Measurements from ENCODE around the gene TM4SF20. TPM values are rescaled to one million over a fixed set of nuclear protein-coding genes. Genes with fewer than 3 reads are reported as not detected.

Gene TM4SF20
- total and polyA plus RNA-seq, 3 experiments from 2014 or later: not detected

DNA sequence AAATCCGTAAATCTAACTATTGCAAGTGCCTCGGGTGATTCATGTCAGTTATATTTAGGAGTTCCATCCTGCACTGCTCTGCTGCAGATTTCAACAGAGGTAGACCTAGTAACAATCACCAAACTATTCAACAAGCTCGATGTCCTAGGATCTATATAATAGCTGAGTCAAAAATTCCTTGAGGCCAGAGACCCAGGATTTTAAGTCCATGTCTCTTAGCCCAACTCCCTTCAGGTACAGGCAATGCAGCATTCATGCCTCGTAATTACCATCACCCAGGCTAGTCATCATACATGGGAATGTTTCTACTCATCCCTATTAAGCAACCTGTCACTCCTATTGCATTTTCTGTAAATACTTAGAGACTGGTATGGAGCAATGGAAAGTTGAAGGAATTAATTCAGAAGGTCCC, 729 bp downstream of the TM4SF20 start:
- H3K27ac ChIP-seq (ENCODE audit: low read depth, low read length): no peak overlapping the region
- peaks cover 1 to 40% of the 10 kb centered on the region in 2 donors for H3K27me3 Mint-ChIP-seq
- no peaks in the 10 kb centered on the region for H3K9me3 ChIP-seq (ENCODE audit: low read length)
- no peak overlapping the region for H3K4me3 ChIP-seq (ENCODE audit: low read length)
- no peaks in the 10 kb centered on the region for H3K4me1 ChIP-seq (ENCODE audit: insufficient read depth, low read length)
- peaks cover 3 to 7% (median 6%) of the 10 kb centered on the region in 3 donors for H3K4me1 Mint-ChIP-seq
- H3K36me3 ChIP-seq (ENCODE audit: insufficient read depth, low read length): no peaks in the 10 kb centered on the region
- DNase-seq: no peak
- H3K9me3 Mint-ChIP-seq: no peaks in the 10 kb centered on the region
- H3K27me3 ChIP-seq (ENCODE audit: insufficient read depth, low read length, poor library complexity, severe bottlenecking): no peaks in the 10 kb centered on the region
- no peaks in the 10 kb centered on the region for H3K36me3 Mint-ChIP-seq
- no peak overlapping the region for H3K27ac Mint-ChIP-seq
- ChIA-PET POLR2A (no interaction called here), CTCF (no interaction called here)
- no peak overlapping the region for H3K4me3 Mint-ChIP-seq

DNA sequence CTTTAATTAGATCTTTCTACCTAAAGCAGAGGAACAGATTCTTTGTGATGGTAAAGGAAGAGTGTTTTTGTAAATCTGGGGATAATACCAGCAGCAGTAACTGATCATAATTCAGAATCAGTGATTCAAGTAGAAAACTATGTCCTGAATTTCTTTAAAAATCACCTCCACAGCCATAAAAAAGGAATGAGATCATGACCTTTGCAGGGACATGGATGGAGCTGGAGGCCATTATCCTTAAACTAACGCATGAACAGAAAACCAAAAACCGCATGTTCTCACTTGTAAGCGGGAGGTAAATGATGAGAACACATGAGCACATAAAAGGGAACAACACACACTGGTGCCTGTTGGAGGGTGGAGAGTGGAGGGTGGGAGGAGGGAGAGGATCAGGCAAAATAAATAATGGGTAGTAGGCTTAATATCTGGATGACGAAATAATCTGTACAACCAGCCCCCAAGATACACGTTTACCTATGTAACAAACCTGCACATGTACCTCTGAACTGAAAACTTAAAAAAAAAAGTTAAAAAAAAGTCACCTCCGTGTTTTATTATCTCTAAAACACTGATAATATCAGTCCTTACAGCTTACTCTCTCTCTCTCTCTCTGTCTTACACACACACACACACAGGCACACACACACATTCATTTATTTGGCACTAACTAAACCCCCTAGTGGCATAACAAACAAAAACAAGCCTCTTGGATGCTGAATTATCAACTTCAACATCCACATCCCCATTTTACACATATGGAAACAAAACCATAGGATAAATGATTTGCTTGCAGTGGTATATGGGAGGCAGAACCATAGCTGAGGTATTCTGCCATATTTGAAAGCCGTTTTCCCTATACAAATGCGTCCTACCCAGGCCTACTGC, 1.4 kb downstream of the TM4SF20 start:
- peaks cover 1 to 44% of the 10 kb centered on the region in 2 donors for H3K27me3 Mint-ChIP-seq
- CTCF ChIA-PET: no interaction called here

DNA sequence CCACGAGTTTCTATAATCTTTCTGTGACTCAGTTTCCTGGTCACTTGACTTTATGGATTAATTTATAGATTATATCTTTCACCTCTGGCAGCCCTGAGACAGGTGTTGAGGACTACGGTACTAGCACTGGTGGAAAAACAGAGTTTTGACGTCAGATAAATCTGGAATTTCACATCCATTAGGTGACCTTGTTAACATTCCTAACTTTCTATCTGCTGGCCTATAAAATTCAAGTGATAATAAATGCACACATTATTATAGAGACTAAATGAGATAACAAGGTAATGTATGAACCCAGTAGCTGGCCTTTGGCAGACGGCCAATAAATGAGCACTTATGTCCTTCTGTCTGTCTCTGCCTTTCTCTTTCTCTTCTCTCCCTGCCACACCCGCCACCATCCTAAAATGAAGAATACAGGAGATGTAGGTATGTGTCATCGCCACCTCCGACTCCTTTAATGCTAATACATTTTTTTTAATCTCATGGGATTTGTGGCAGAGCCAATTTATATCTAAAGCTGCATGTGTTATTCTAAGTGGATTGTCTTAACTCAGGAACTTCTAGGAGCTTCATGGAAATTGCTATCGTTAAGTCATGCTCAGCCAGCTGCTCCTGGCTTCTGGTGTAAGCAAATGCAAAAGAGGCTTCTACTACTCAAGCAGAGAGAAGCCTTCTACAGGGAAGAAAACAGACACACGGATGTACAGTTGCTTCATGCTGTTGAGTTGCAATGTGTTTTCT, 2.3 kb downstream of the TM4SF20 start:
- CTCF ChIA-PET: no interaction called here
- Histone ChIP-seq H3K4me3 (ENCODE audit: low read length) (no peak overlapping the region), H3K9me3 (ENCODE audit: low read length) (no peaks in the 10 kb centered on the region), H3K36me3 (ENCODE audit: insufficient read depth, low read length) (no peaks in the 10 kb centered on the region), H3K4me1 (ENCODE audit: insufficient read depth, low read length) (no peaks in the 10 kb centered on the region), H3K27me3 (ENCODE audit: insufficient read depth, low read length, poor library complexity, severe bottlenecking) (no peaks in the 10 kb centered on the region), H3K27ac (ENCODE audit: low read depth, low read length) (no peak overlapping the region)
- no peak overlapping the region for H3K27ac Mint-ChIP-seq
- no peaks in the 10 kb centered on the region for H3K36me3 Mint-ChIP-seq
- H3K9me3 Mint-ChIP-seq: no peaks in the 10 kb centered on the region
- no peak overlapping the region for H3K4me3 Mint-ChIP-seq
- no peak for DNase-seq
- H3K27me3 Mint-ChIP-seq: peaks cover 1 to 46% of the 10 kb centered on the region in 2 donors
- POLR2A ChIA-PET: no interaction called here
- peaks cover 3 to 7% (median 6%) of the 10 kb centered on the region in 3 donors for H3K4me1 Mint-ChIP-seq

More for the DNA sequence above, 1.4 kb downstream of the TM4SF20 start:
- Histone ChIP-seq H3K36me3 (ENCODE audit: insufficient read depth, low read length) (no peaks in the 10 kb centered on the region), H3K9me3 (ENCODE audit: low read length) (no peaks in the 10 kb centered on the region), H3K27ac (ENCODE audit: low read depth, low read length) (no peak overlapping the region), H3K27me3 (ENCODE audit: insufficient read depth, low read length, poor library complexity, severe bottlenecking) (no peaks in the 10 kb centered on the region), H3K4me1 (ENCODE audit: insufficient read depth, low read length) (no peaks in the 10 kb centered on the region), H3K4me3 (ENCODE audit: low read length) (no peak overlapping the region)
- no peak for DNase-seq
- POLR2A ChIA-PET: no interaction called here
- Mint-ChIP-seq H3K27ac (no peak overlapping the region), H3K4me3 (no peak overlapping the region), H3K36me3 (no peaks in the 10 kb centered on the region), H3K4me1 (peaks cover 3 to 7% (median 6%) of the 10 kb centered on the region in 3 donors), H3K9me3 (no peaks in the 10 kb centered on the region)

DNA sequence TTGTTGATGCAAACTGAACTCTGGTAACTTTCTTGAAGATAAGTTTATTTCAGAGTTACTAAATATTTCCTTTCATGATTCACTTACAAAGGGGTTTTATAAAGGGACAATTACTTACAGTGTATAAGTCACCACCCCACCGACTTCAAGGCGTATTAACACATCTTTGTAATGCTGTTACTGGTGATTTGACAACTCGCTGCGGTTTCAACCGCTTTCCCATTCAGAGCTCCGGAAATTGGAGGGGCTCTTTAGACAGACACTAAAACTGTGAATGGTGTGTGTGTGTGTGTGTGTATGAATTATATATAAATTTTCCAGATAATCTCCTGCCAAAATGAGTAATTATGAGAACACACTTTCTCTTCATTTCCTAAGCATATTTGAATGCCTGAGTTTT, 4.9 kb downstream of the TM4SF20 start:
- Mint-ChIP-seq H3K4me1 (peaks cover 3 to 7% (median 6%) of the 10 kb centered on the region in 3 donors), H3K4me3 (no peak overlapping the region), H3K27ac (no peak overlapping the region), H3K9me3 (no peaks in the 10 kb centered on the region), H3K27me3 (peaks cover 5 to 39% of the 10 kb centered on the region in 2 donors), H3K36me3 (no peaks in the 10 kb centered on the region)
- H3K27me3 ChIP-seq (ENCODE audit: insufficient read depth, low read length, poor library complexity, severe bottlenecking): no peaks in the 10 kb centered on the region
- no peaks in the 10 kb centered on the region for H3K36me3 ChIP-seq (ENCODE audit: insufficient read depth, low read length)
- no peaks in the 10 kb centered on the region for H3K4me1 ChIP-seq (ENCODE audit: insufficient read depth, low read length)
- CTCF ChIA-PET: no interaction called here
- POLR2A ChIA-PET: no interaction called here
- no peak for DNase-seq
- H3K4me3 ChIP-seq (ENCODE audit: low read length): no peak overlapping the region
- H3K9me3 ChIP-seq (ENCODE audit: low read length): no peaks in the 10 kb centered on the region
- no peak overlapping the region for H3K27ac ChIP-seq (ENCODE audit: low read depth, low read length)

DNA sequence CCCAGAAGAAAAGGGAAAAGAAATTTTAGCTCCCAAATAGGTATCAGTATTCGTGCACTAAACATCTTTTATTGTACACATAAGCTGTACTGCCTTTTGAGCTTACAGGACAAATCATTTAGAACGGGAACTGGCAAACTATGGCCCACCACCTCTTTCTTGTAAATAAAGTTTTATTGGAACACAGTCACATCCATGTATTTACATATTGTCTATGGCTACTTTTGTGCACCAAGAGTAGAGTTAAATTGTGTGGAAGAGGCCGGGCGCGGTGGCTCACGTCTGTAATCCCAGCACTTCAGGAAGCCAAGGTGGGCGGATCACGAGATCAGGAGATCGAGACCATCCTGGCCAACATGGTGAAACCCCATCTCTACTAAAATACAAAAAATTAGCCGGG, 5.7 kb downstream of the TM4SF20 start:
- DNase-seq: no peak
- no peaks in the 10 kb centered on the region for H3K9me3 Mint-ChIP-seq
- H3K27me3 Mint-ChIP-seq: peaks cover 5 to 31% of the 10 kb centered on the region in 2 donors
- H3K9me3 ChIP-seq (ENCODE audit: low read length): no peaks in the 10 kb centered on the region
- peaks cover 3 to 7% (median 6%) of the 10 kb centered on the region in 3 donors for H3K4me1 Mint-ChIP-seq
- H3K36me3 Mint-ChIP-seq: no peaks in the 10 kb centered on the region
- no peak overlapping the region for H3K4me3 ChIP-seq (ENCODE audit: low read length)
- POLR2A ChIA-PET: no interaction called here
- no peaks in the 10 kb centered on the region for H3K4me1 ChIP-seq (ENCODE audit: insufficient read depth, low read length)
- no peak overlapping the region for H3K4me3 Mint-ChIP-seq
- CTCF ChIA-PET: no interaction called here
- H3K36me3 ChIP-seq (ENCODE audit: insufficient read depth, low read length): no peaks in the 10 kb centered on the region
- H3K27ac Mint-ChIP-seq: no peak overlapping the region
- no peak overlapping the region for H3K27ac ChIP-seq (ENCODE audit: low read depth, low read length)
- no peaks in the 10 kb centered on the region for H3K27me3 ChIP-seq (ENCODE audit: insufficient read depth, low read length, poor library complexity, severe bottlenecking)

DNA sequence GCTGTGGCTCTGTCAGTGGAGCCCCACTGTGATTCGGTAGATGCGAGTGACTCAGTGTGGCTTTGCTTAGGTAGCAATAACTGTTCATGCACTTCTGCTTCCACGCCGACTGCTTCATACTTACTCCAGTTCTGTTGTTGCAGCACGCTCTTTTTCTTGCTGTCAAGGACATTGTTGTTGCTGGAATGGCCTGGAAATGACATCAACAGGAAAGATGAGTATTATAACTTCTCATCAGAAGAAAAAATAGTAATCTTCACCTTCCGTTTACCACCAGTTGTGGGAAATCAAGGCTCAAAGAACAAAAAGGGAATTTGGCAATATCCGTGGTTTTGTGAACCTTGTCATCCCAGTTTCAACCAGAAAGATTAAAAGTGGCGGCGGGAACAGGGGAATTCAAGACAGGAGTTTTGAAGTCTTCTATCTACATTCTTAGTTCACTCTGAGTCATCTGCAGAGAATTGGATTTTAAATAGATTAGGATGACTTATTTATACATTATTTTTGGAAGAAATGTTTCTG, 8.3 kb downstream of the TM4SF20 start:
- H3K27me3 Mint-ChIP-seq: peaks cover 5 to 16% of the 10 kb centered on the region in 2 donors
- ChIA-PET POLR2A (no interaction called here), CTCF (no interaction called here)
- Histone ChIP-seq H3K9me3 (ENCODE audit: low read length) (no peaks in the 10 kb centered on the region), H3K36me3 (ENCODE audit: insufficient read depth, low read length) (no peaks in the 10 kb centered on the region), H3K4me1 (ENCODE audit: insufficient read depth, low read length) (no peaks in the 10 kb centered on the region), H3K4me3 (ENCODE audit: low read length) (no peak overlapping the region), H3K27me3 (ENCODE audit: insufficient read depth, low read length, poor library complexity, severe bottlenecking) (no peaks in the 10 kb centered on the region), H3K27ac (ENCODE audit: low read depth, low read length) (no peak overlapping the region)
- H3K9me3 Mint-ChIP-seq: no peaks in the 10 kb centered on the region
- peaks cover 3 to 7% (median 6%) of the 10 kb centered on the region in 3 donors for H3K4me1 Mint-ChIP-seq
- no peak overlapping the region for H3K4me3 Mint-ChIP-seq
- no peak for DNase-seq
- no peaks in the 10 kb centered on the region for H3K36me3 Mint-ChIP-seq
- no peak overlapping the region for H3K27ac Mint-ChIP-seq

DNA sequence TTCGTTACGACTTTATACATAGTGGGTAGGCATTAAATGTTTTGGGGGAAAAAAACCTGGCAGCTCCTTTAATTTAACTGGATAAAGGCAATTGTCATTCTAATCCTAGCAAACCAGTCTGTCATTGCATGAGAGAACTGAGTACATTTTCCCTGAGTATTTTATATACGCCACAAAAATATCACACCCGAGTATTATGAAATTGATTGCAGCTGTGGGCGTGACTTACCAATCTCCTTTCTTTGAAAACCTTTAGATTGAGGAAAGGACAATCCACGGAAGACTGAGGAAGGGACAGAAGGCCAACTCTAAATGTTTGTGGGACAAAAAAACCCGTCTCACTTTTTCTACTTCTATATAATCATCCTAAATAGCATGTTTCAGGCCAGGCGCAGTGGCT, 9.0 kb downstream of the TM4SF20 start:
- H3K27me3 Mint-ChIP-seq: peaks cover 5 to 16% of the 10 kb centered on the region in 2 donors
- H3K4me3 Mint-ChIP-seq: no peak overlapping the region
- H3K9me3 Mint-ChIP-seq: no peaks in the 10 kb centered on the region
- H3K4me1 ChIP-seq (ENCODE audit: insufficient read depth, low read length): no peaks in the 10 kb centered on the region
- H3K36me3 ChIP-seq (ENCODE audit: insufficient read depth, low read length): no peaks in the 10 kb centered on the region
- no peaks in the 10 kb centered on the region for H3K27me3 ChIP-seq (ENCODE audit: insufficient read depth, low read length, poor library complexity, severe bottlenecking)
- peaks cover 3 to 7% (median 6%) of the 10 kb centered on the region in 3 donors for H3K4me1 Mint-ChIP-seq
- no peak overlapping the region for H3K27ac ChIP-seq (ENCODE audit: low read depth, low read length)
- H3K27ac Mint-ChIP-seq: no peak overlapping the region
- H3K36me3 Mint-ChIP-seq: no peaks in the 10 kb centered on the region
- no peaks in the 10 kb centered on the region for H3K9me3 ChIP-seq (ENCODE audit: low read length)
- H3K4me3 ChIP-seq (ENCODE audit: low read length): no peak overlapping the region
- ChIA-PET CTCF (no interaction called here), POLR2A (interaction anchor here (0.5 kb wide), 1 partner anchor 31 kb away, joined by 4 read pairs; no protein-coding TSS in a partner anchor)
- no peak for DNase-seq

DNA sequence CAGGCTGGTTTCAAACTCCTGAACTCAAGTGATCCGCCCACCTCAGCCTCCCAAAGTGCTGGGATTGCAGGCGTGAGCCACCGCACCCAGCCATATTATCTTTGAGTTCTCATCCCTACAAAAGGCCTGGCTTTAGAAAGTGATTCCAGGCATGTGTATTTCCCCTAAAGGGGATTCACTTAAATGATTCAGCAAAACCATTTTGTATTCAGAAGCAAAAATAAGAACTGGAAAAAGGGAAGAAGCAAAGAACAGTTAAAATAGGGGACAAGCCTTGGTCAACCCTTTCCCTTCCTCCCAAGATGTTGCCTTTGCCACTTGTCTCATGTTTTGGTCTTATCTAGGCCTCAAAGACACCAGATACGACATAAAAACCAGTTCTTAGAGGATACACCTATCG, 10.5 kb downstream of the TM4SF20 start:
- peaks cover 0 to under 1% (median 0%) of the 10 kb centered on the region in 3 donors for H3K4me1 Mint-ChIP-seq
- POLR2A ChIA-PET: no interaction called here
- no peaks in the 10 kb centered on the region for H3K36me3 ChIP-seq (ENCODE audit: insufficient read depth, low read length)

More for the DNA sequence above, 10.5 kb downstream of the TM4SF20 start:
- CTCF ChIA-PET: no interaction called here
- Mint-ChIP-seq H3K27me3 (peaks cover 5 to 12% of the 10 kb centered on the region in 2 donors), H3K36me3 (no peaks in the 10 kb centered on the region), H3K9me3 (no peaks in the 10 kb centered on the region), H3K4me3 (no peak overlapping the region), H3K27ac (no peak overlapping the region)
- Histone ChIP-seq H3K27ac (ENCODE audit: low read depth, low read length) (no peak overlapping the region), H3K9me3 (ENCODE audit: low read length) (no peaks in the 10 kb centered on the region), H3K4me1 (ENCODE audit: insufficient read depth, low read length) (no peaks in the 10 kb centered on the region), H3K4me3 (ENCODE audit: low read length) (no peak overlapping the region), H3K27me3 (ENCODE audit: insufficient read depth, low read length, poor library complexity, severe bottlenecking) (no peaks in the 10 kb centered on the region)
- DNase-seq: no peak

All from CD8-positive, alpha-beta memory T cell (primary cell).